AG04449 (cell line): ENCODE data around the gene TAF15.

Experiments
- CTCF ChIA-PET: fragments of 350-600 bp; formaldehyde crosslinking; extraction: SDS; loops from one replicate; lab custom pipeline; 2021; ENCODE audit warnings: antibody characterized with exemption; lab: Yijun Ruan, JAX
- POLR2A ChIA-PET: fragments of 400-600, 350-600 bp; formaldehyde crosslinking; extraction: SDS; loops from one replicate; lab custom pipeline; 2020; ENCODE audit warnings: antibody characterized with exemption, inconsistent platforms; lab: Yijun Ruan, JAX
- DNase-seq: peaks from one replicate; pipeline ENCODE4 v3.0.0-alpha.2; 2010; ENCODE audit warnings: low read depth, low spot score
- H3K4me3 ChIP-seq: 2 replicates; pipeline ENCODE4 v1.5.1; 2011; ENCODE audit warnings: low read depth, mild to moderate bottlenecking, control low read depth, low read length
- TF ChIP-seq, protein P1 (sequence below): IDR thresholded peaks from one replicate; pipeline ENCODE4 v1.5.1; 2011; ENCODE audit warnings: mild to moderate bottlenecking, moderate library complexity, low read length, control low read depth, inconsistent platforms; ENCODE audit not compliant: insufficient read depth; ENCODE audit errors: missing control alignments

Gene TAF15

DNA sequence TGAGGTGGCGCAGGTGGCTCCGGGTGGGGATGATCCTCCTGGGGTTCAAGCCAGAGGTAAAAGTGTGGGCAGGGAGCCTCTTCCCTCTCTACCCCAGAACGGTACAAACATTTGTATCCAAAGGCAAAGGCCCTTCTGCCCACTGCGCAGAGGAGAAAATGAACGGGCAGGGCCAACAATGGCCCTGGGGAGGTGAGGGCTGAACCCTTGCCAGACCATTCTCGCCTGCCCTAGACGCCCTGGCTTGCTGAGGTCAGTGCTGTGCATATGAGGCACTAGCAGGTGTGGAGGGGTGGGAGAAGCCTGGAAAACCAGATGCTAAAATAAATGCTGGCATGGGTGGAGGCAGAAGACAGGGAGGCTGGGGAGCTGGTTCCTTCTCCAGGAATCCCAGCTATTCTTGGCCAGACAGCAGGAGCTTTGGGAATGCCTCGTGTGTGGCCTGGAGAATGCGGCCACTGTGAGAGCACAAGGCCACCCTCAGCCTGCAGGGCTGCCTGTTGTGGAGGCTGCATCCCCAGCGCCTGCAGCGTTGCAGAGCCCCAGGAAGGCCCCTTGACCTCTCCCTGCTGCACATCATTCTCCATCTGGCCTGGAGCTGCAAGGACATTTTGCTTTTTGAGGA, 44.1 kb upstream of the TAF15 start:
- TF ChIP-seq, protein P1, sequence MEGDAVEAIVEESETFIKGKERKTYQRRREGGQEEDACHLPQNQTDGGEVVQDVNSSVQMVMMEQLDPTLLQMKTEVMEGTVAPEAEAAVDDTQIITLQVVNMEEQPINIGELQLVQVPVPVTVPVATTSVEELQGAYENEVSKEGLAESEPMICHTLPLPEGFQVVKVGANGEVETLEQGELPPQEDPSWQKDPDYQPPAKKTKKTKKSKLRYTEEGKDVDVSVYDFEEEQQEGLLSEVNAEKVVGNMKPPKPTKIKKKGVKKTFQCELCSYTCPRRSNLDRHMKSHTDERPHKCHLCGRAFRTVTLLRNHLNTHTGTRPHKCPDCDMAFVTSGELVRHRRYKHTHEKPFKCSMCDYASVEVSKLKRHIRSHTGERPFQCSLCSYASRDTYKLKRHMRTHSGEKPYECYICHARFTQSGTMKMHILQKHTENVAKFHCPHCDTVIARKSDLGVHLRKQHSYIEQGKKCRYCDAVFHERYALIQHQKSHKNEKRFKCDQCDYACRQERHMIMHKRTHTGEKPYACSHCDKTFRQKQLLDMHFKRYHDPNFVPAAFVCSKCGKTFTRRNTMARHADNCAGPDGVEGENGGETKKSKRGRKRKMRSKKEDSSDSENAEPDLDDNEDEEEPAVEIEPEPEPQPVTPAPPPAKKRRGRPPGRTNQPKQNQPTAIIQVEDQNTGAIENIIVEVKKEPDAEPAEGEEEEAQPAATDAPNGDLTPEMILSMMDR = no peak
- DNase-seq = no peak
- no peak overlapping the region for H3K4me3 ChIP-seq
- ChIA-PET POLR2A (interaction anchor here (1.2 kb wide), 1 partner anchor 44 kb away, joined by 6 read pairs; the partner anchor contains the start of gene TAF15), CTCF (interaction anchor here (0.9 to 28.6 kb wide), 9 partner anchors 12 to 187 kb away, joined by 3 to 819 read pairs (median 33); partner anchors contain the start of genes GAS2L2, MMP28, PEX12 and TAF15)

DNA sequence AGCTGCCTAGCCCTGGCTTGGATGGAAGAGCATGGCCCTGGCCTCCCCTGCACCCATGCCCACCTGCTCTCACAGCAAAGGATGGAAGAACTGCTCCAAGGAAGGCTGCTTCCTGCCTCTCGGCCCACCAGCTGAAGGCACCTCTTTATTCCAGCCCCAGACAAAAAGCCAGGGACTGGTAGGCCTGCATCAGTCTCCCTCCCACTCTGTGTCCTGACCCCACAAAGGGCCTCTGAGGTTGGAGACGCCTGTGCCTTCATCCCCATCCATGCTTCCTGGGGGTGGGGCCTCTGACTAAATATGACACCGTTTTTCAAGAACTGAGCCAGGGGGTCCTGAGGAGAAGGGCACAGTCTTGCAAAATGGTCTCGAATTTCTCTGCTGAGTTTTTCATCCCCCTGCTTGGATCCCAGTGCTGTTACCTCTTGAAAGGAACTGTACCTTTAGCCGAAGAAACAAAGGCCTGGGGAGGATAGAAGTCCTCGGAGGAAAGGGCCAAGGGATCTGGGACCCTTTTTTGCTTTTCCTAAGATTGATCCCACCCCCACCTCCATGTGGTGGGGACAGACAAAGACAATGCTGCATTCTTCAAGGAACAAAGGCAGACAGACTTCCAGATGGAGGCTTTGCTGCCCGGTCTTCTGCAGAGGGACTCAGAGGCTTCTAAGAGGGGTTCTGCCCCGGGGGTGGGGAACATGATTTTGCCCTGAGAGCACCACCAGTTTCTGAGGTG, 43.4 kb upstream of the TAF15 start:
- TF ChIP-seq, protein P1 = no peak
- CTCF ChIA-PET = interaction anchor here (0.9 to 28.6 kb wide), 12 partner anchors 12 to 188 kb away, joined by 3 to 819 read pairs (median 21); partner anchors contain the start of genes GAS2L2, MMP28, PEX12 and TAF15
- DNase-seq = no peak
- H3K4me3 ChIP-seq = no peak overlapping the region
- POLR2A ChIA-PET = interaction anchor here (1.2 kb wide), 1 partner anchor 43 kb away, joined by 6 read pairs; the partner anchor contains the start of gene TAF15

DNA sequence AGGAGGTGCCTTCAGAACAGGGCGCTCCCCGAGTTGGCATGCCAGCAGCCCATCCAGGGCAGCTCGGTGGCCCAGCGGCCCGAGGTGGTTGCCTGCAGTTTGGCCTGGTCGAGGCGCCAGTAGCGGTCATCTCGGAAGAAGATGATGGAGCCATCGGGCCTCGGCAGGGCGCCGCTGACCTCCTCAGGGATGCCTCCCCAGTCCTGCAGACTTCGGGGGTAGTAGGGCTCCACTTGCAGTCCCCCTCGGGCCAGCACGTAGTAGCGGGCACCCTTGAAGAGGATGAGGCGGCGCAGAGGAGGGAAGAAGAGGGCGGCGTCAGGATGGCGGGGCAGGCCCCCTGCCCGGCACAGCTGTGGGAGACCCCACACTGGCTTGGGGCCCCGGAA, 42.8 kb upstream of the TAF15 start:
- TF ChIP-seq, protein P1 = no peak
- no peak for DNase-seq
- CTCF ChIA-PET = interaction anchor here (0.6 to 28.6 kb wide), 14 partner anchors 14 to 383 kb away, joined by 3 to 819 read pairs (median 4); partner anchors contain the start of genes MMP28, RASL10B and TAF15
- POLR2A ChIA-PET = interaction anchor here (1.6 kb wide), 1 partner anchor 43 kb away, joined by 5 read pairs; the partner anchor contains the start of gene TAF15
- no peak overlapping the region for H3K4me3 ChIP-seq

DNA sequence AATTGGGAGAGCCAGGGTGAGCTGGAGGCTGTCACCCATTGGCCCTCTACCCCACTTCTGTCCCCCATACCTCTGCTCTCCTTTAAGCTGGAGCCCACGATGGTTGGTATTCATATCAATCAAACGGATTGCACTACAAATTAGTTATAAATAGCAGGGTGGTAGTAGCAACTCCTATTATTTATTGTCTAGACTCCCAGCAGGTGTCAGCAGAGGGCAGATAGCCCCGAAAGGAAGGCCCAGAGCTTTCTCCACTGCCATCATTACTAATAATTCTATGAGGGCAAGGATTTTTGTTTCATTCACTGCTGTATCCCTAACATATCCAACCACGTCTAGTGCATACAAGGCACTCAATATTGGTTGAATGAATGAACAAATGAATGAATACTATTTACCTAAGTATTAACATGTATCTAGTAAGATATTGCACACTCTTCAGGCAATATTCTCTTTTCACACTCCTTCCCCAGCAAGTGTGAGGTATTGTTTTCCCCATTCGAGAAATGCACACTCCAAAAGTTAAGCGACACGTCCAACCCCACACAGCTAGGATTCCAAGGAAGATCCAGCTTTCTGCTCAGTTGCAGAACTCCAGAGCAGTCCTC, 42.3 kb upstream of the TAF15 start:
- ChIA-PET POLR2A (interaction anchor here (1.6 kb wide), 1 partner anchor 42 kb away, joined by 5 read pairs; the partner anchor contains the start of gene TAF15), CTCF (interaction anchor here (0.6 to 28.6 kb wide), 17 partner anchors 10 to 382 kb away, joined by 3 to 819 read pairs (median 4); partner anchors contain the start of genes MMP28, RASL10B and TAF15)
- TF ChIP-seq, protein P1 = peak; percentile 50
- no peak for DNase-seq
- no peak overlapping the region for H3K4me3 ChIP-seq

DNA sequence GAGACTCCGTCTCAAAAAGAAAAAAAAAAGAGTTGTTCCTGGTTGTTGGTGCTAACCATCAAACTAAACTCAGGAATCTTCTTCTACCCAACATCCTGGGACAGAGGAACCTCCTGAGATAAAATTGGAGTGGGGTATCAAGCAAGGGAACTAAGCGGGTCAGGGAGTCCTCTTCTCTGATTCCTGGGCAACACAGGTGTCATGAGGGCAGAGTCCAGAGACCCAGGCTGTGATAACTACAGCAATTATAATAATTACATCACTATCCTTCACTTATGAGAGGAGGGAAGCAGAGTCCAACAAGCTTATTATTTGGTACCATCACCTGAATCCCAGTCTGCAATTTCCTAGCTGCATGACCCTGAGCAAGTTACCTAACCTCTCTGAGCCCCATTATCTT, 40.5 kb upstream of the TAF15 start:
- CTCF ChIA-PET = interaction anchor here (0.9 to 28.6 kb wide), 8 partner anchors 10 to 156 kb away, joined by 3 to 819 read pairs (median 55); partner anchors contain the start of genes MMP28 and TAF15
- no peak overlapping the region for H3K4me3 ChIP-seq
- POLR2A ChIA-PET = no interaction called here
- TF ChIP-seq, protein P1 = no peak
- no peak for DNase-seq
